Stimulated activated CD8-positive, alpha-beta memory T cell treated with anti-CD3 and anti-CD28 coated beads, Interleukin-15, amount 100 ng/mL, for 48 hours (primary cell): ENCODE measurements around the gene MBLAC1.

Experiments used
- DNase-seq, 2 donors: peaks; one replicate each; pipeline ENCODE4 v3.0.0-alpha.2; 2020; ENCODE audit warnings: low read depth in 2 of 2

The MBLAC1 gene

GRCh38 chr7:100173806-100174495 is 47.2 kb downstream of the MBLAC1 start:
- no peak for DNase-seq

GRCh38 chr7:100174582-100174981 is 47.8 kb downstream of the MBLAC1 start:
- no peak for DNase-seq

- no peak for DNase-seq
Measured at GRCh38 chr7:100175296-100175935, 48.6 kb downstream of the MBLAC1 start.

- no peak for DNase-seq
Measured at GRCh38 chr7:100176096-100177044, 49.6 kb downstream of the MBLAC1 start.

GRCh38 chr7:100177045-100178001 is 50.6 kb downstream of the MBLAC1 start, which contains the start of the genes GPC2 and STAG3:
GPC2 (minus strand) TSS chr7:100177381; CDS start chr7:100177199, 182 bp downstream.
STAG3 (plus strand) TSS chr7:100177918; CDS start chr7:100180557, 2,639 bp downstream.
- peak; percentile 91 to 97 for DNase-seq
